Liver (tissue), 9 donors: ENCODE results near the gene FLNB. TPM values are rescaled to one million over a fixed set of nuclear protein-coding genes. Genes with fewer than 3 reads are reported as not detected.
A peak's percentile ranks its signal among the peaks of the same experiment; 100 is the strongest.

Source experiments
- DNase-seq: peaks from one replicate; pipeline ENCODE4 v3.0.0-alpha.2; 2017; ENCODE audit warnings: low spot score
- H3K27ac ChIP-seq, 2 donors: one replicate each; pipeline ENCODE4 v1.7.0; 2013; ENCODE audit warnings: inconsistent platforms in 2 of 2, low read length in 2 of 2, control low read depth in 1 of 2, low read depth in 1 of 2, mild to moderate bottlenecking in 1 of 2
- H3K27me3 ChIP-seq, 4 donors: one replicate each; pipeline versions ENCODE4 v1.6.1 to v1.7.0; 2013; ENCODE audit warnings: low read length in 3 of 4, inconsistent platforms in 1 of 4, mild to moderate bottlenecking in 1 of 4, moderate library complexity in 1 of 4; ENCODE audit not compliant: control insufficient read depth in 4 of 4, insufficient read depth in 4 of 4
- H3K36me3 ChIP-seq, 4 donors: one replicate each; pipeline versions ENCODE4 v1.6.1 to v1.7.0; 2013; ENCODE audit warnings: low read length in 3 of 4, mild to moderate bottlenecking in 3 of 4, low read depth in 1 of 4, moderate library complexity in 1 of 4; ENCODE audit not compliant: control insufficient read depth in 4 of 4, insufficient read depth in 3 of 4
- H3K4me1 ChIP-seq, 4 donors: one replicate each; pipeline versions ENCODE4 v1.6.1 to v1.7.0; 2013; ENCODE audit warnings: low read length in 3 of 4, mild to moderate bottlenecking in 3 of 4, moderate library complexity in 1 of 4; ENCODE audit not compliant: control insufficient read depth in 4 of 4, insufficient read depth in 4 of 4
- H3K4me3 ChIP-seq, 3 donors: one replicate each; pipeline versions ENCODE4 v1.6.1 to v1.7.0; 2013; ENCODE audit warnings: low read length in 3 of 3, control low read depth in 1 of 3, low read depth in 1 of 3, mild to moderate bottlenecking in 1 of 3
- H3K9ac ChIP-seq, 2 donors: one replicate each; pipeline ENCODE4 v1.7.0; 2013; ENCODE audit warnings: low read length in 2 of 2, mild to moderate bottlenecking in 2 of 2, moderate library complexity in 2 of 2, control low read depth in 1 of 2, low read depth in 1 of 2
- H3K9me3 ChIP-seq, 4 donors: one replicate each; pipeline versions ENCODE4 v1.6.1 to v1.7.0; 2013; ENCODE audit warnings: low read length in 3 of 4; ENCODE audit not compliant: control insufficient read depth in 4 of 4
- EGR1 ChIP-seq, 2 donors: IDR thresholded peaks; 2 replicates each; pipeline ENCODE4 v1.6.1; 2016 to 2018; ENCODE audit warnings: antibody characterized with exemption in 2 of 2, low read depth in 2 of 2
- FOXA1 ChIP-seq: IDR thresholded peaks from 2 replicates; pipeline ENCODE4 v1.6.1; 2016; ENCODE audit warnings: antibody characterized with exemption
- GABPA ChIP-seq, 2 donors: IDR thresholded peaks in 1 of 2; conservative IDR thresholded peaks in 1 of 2; 2 replicates each; pipeline ENCODE4 v1.6.1; 2016; ENCODE audit warnings: antibody characterized with exemption in 2 of 2, mild to moderate bottlenecking in 1 of 2, moderate library complexity in 1 of 2
- JUND ChIP-seq, 2 donors: IDR thresholded peaks; 2 replicates each; pipeline ENCODE4 v1.6.1; 2016; ENCODE audit warnings: antibody characterized with exemption in 2 of 2
- NR2F2 ChIP-seq: IDR thresholded peaks from 2 replicates; pipeline ENCODE4 v1.6.1; 2016; ENCODE audit warnings: antibody characterized with exemption
- RAD21 ChIP-seq, 2 donors: IDR thresholded peaks; 2 replicates each; pipeline ENCODE4 v1.6.1; 2016; ENCODE audit warnings: antibody characterized with exemption in 2 of 2, mild to moderate bottlenecking in 2 of 2
- RXRA ChIP-seq, 2 donors: IDR thresholded peaks; 2 replicates each; pipeline ENCODE4 v1.6.1; 2017 to 2018; ENCODE audit warnings: antibody characterized with exemption in 2 of 2, mild to moderate bottlenecking in 1 of 2
- SP1 ChIP-seq: IDR thresholded peaks from 2 replicates; pipeline ENCODE4 v1.6.1; 2018; ENCODE audit warnings: antibody characterized with exemption, mild to moderate bottlenecking
- TAF1 ChIP-seq: conservative IDR thresholded peaks from 2 replicates; pipeline ENCODE4 v1.6.1; 2016; ENCODE audit warnings: antibody characterized with exemption, mild to moderate bottlenecking
- YY1 ChIP-seq: IDR thresholded peaks from 2 replicates; pipeline ENCODE4 v1.6.1; 2016; ENCODE audit warnings: antibody characterized with exemption, mild to moderate bottlenecking
- polyA plus RNA-seq, 2 donors: library from polyadenylated mRNA; stranded (reverse) in 1 of 2; unstranded in 1 of 2; fragments of 200-250 nt in 1 of 2; fragments of >200 nt in 1 of 2; fragmentation: Nextera tagmentation in 1 of 2; extraction: Ambion mirVana in 1 of 2; gene quantifications; one replicate each; pipeline versions ENCODE4 v1.2.1 to v1.2.3, GENCODE V29; 2013 to 2015
- total RNA-seq, 2 donors: library from RNA; depleted of rRNA; stranded (reverse); fragments of >200 nt; gene quantifications; one replicate each; pipeline ENCODE4 v1.2.3, GENCODE V29; 2014
- TF ChIP-seq, protein P1 (sequence below): IDR thresholded peaks from 2 replicates; pipeline ENCODE4 v1.6.1; 2016; ENCODE audit warnings: antibody characterized with exemption
- TF ChIP-seq, protein P2 (sequence below): IDR thresholded peaks from 2 replicates; pipeline ENCODE4 v1.6.1; 2016; ENCODE audit warnings: antibody characterized with exemption
- TF ChIP-seq, protein P3 (sequence below): IDR thresholded peaks from 2 replicates; pipeline ENCODE4 v1.6.1; 2016; ENCODE audit warnings: antibody characterized with exemption
- TF ChIP-seq, protein P4 (sequence below): IDR thresholded peaks from 2 replicates; pipeline ENCODE4 v1.6.1; 2016; ENCODE audit warnings: antibody characterized with exemption, mild to moderate bottlenecking
- donor health status: healthy.
- donor health status: healthy.
- donor health status: healthy.
- donor health status: healthy.
- donor health status: healthy.

Gene FLNB
- total and polyA plus RNA-seq, 4 donors, result 22.9 to 124 (median 44.3) TPM

DNA sequence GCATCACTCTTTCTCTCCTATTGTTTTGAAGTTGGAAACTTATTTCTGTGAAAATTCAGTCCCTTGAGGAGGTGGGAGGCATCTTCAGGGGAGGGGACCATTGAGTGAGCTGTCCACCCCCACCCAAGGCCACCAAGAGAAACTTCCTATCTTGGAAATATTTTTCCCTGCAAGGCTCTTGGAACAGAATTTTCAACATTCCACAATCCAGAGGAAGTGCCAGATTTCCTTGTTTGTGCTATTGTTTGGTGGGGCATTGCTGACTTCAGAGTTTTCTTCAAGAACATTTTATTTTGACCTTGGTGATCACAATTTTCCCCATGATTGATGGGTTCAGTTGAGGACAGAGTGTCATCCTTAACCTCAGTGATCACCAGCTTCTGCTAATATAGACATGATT is 190.6 kb downstream of the FLNB start:
- Histone ChIP-seq H3K9ac (no peak overlapping the region), H3K9me3 (no peaks in the 10 kb centered on the region)

DNA sequence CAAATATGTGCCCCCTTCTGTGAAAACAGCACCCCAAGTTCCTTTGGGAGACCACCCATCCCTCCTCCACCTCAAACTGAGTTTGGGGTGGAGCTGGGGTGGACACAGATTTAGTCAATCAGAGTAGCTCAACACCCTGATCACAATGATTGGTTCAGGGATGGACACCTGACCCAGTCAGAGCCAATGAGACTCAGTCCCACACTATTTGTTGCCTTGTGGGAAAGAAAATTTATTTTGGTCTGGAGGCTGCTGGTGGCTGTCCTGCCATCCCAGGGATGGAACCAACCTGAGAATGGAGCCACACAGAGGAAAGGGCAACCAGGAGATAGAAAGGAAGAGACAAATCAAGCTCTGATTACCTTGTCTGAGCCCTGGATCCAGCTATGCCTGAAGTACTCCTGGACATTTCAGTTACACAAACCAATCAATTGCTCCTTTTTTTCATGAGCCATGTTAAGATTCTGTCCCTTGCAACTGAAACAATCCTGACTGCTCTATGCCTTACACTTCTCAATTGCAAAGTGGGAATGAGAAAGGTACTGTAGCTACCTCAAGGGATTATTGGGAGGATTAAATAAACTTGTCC is 192.0 kb downstream of the FLNB start:
- Histone ChIP-seq H3K27ac (no peak overlapping the region), H3K4me3 (no peak overlapping the region), H3K27me3 (no peaks in the 10 kb centered on the region), H3K9me3 (no peaks in the 10 kb centered on the region), H3K9ac (no peak overlapping the region), H3K4me1 (peaks cover 0 to 7% (median 3%) of the 10 kb centered on the region in 4 donors), H3K36me3 (no peaks in the 10 kb centered on the region)
- DNase-seq, result no peak
- TF ChIP-seq EGR1 (IDR thresholded peaks at IDR 0.05; ENCODE audit: low read depth in 2 of 2) (no peak), FOXA1 (no peak), YY1 (no peak), JUND (IDR thresholded peaks at IDR 0.05) (no peak), RAD21 (IDR thresholded peaks at IDR 0.05) (no peak), GABPA (IDR thresholded peaks at IDR 0.05 in 1 of 2, conservative IDR thresholded peaks at IDR 0.05 in 1 of 2) (no peak), TAF1 (no peak)
- TF ChIP-seq, protein P1, sequence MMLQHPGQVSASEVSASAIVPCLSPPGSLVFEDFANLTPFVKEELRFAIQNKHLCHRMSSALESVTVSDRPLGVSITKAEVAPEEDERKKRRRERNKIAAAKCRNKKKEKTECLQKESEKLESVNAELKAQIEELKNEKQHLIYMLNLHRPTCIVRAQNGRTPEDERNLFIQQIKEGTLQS, result no peak
- TF ChIP-seq, protein P2, sequence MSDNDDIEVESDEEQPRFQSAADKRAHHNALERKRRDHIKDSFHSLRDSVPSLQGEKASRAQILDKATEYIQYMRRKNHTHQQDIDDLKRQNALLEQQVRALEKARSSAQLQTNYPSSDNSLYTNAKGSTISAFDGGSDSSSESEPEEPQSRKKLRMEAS, result no peak
- TF ChIP-seq, protein P3, sequence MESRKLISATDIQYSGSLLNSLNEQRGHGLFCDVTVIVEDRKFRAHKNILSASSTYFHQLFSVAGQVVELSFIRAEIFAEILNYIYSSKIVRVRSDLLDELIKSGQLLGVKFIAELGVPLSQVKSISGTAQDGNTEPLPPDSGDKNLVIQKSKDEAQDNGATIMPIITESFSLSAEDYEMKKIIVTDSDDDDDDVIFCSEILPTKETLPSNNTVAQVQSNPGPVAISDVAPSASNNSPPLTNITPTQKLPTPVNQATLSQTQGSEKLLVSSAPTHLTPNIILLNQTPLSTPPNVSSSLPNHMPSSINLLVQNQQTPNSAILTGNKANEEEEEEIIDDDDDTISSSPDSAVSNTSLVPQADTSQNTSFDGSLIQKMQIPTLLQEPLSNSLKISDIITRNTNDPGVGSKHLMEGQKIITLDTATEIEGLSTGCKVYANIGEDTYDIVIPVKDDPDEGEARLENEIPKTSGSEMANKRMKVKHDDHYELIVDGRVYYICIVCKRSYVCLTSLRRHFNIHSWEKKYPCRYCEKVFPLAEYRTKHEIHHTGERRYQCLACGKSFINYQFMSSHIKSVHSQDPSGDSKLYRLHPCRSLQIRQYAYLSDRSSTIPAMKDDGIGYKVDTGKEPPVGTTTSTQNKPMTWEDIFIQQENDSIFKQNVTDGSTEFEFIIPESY, result no peak

More for the DNA sequence above, 190.6 kb downstream of the FLNB start:
- no peaks in the 10 kb centered on the region for H3K36me3 ChIP-seq
- H3K4me1 ChIP-seq, result peaks cover 0 to 13% (median 5%) of the 10 kb centered on the region in 4 donors
- H3K27ac ChIP-seq, result no peak overlapping the region
- no peak for DNase-seq
- no peaks in the 10 kb centered on the region for H3K27me3 ChIP-seq
- H3K4me3 ChIP-seq, result no peak overlapping the region
- no peak for TF ChIP-seq YY1
- TF ChIP-seq RXRA (IDR thresholded peaks at IDR 0.05), result peak; percentile 27 to 44
- TF ChIP-seq SP1, result peak; percentile 37
- TF ChIP-seq EGR1 (IDR thresholded peaks at IDR 0.05; ENCODE audit: low read depth in 2 of 2), result no peak
- TF ChIP-seq, protein P4, sequence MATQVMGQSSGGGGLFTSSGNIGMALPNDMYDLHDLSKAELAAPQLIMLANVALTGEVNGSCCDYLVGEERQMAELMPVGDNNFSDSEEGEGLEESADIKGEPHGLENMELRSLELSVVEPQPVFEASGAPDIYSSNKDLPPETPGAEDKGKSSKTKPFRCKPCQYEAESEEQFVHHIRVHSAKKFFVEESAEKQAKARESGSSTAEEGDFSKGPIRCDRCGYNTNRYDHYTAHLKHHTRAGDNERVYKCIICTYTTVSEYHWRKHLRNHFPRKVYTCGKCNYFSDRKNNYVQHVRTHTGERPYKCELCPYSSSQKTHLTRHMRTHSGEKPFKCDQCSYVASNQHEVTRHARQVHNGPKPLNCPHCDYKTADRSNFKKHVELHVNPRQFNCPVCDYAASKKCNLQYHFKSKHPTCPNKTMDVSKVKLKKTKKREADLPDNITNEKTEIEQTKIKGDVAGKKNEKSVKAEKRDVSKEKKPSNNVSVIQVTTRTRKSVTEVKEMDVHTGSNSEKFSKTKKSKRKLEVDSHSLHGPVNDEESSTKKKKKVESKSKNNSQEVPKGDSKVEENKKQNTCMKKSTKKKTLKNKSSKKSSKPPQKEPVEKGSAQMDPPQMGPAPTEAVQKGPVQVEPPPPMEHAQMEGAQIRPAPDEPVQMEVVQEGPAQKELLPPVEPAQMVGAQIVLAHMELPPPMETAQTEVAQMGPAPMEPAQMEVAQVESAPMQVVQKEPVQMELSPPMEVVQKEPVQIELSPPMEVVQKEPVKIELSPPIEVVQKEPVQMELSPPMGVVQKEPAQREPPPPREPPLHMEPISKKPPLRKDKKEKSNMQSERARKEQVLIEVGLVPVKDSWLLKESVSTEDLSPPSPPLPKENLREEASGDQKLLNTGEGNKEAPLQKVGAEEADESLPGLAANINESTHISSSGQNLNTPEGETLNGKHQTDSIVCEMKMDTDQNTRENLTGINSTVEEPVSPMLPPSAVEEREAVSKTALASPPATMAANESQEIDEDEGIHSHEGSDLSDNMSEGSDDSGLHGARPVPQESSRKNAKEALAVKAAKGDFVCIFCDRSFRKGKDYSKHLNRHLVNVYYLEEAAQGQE, result peak; percentile 41
- peak; percentile 73 for TF ChIP-seq NR2F2
